Dermis blood vessel endothelial cell (primary cell): ENCODE results near the gene ERLIN1. TPM values are rescaled to one million over a fixed set of nuclear protein-coding genes. Genes with fewer than 3 reads are reported as not detected.
"Not testable (repeated sequence)": the region's sequence is repeated elsewhere in the genome, so short reads cannot be mapped to it uniquely, and the experiment has no call there.

Source experiments
- DNase-seq: peaks from one replicate; pipeline ENCODE4 v3.0.0; 2010
- total RNA-seq: library from RNA; depleted of rRNA; stranded (reverse); fragments of >200 nt; gene quantifications from 2 replicates; pipeline ENCODE4 v1.2.3, GENCODE V29; 2014

ERLIN1 gene
- total RNA-seq, 1 donor from 2014 or later: 32.8 TPM

GRCh38 chr10:100131571-100131970 lies 54.3 kb downstream of the ERLIN1 start:
- no peak for DNase-seq

GRCh38 chr10:100130831-100131230 lies 55.0 kb downstream of the ERLIN1 start:
- DNase-seq: no peak

GRCh38 chr10:100129424-100129823 lies 56.4 kb downstream of the ERLIN1 start:
- peak; percentile 62 for DNase-seq

GRCh38 chr10:100128951-100129350 lies 56.9 kb downstream of the ERLIN1 start:
- DNase-seq: no peak

- not testable (repeated sequence) for DNase-seq
These were observed 60.5 kb downstream of the ERLIN1 start for GRCh38 chr10:100125335-100125734.

GRCh38 chr10:100124097-100124496 lies 61.7 kb downstream of the ERLIN1 start:
- DNase-seq: no peak

GRCh38 chr10:100122780-100123179 lies 63.0 kb downstream of the ERLIN1 start:
- no peak for DNase-seq

GRCh38 chr10:100120550-100120949 lies 65.3 kb downstream of the ERLIN1 start:
- no peak for DNase-seq

GRCh38 chr10:100119726-100120125 lies 66.1 kb downstream of the ERLIN1 start:
- DNase-seq: no peak

GRCh38 chr10:100114976-100115770 lies 70.7 kb downstream of the ERLIN1 start:
- DNase-seq: peak; percentile 2

GRCh38 chr10:100114460-100114859 lies 71.4 kb downstream of the ERLIN1 start:
- DNase-seq: no peak

- no peak for DNase-seq
These were observed 76.2 kb downstream of the ERLIN1 start for GRCh38 chr10:100109670-100110069.

- DNase-seq: no peak
These were observed 79.0 kb downstream of the ERLIN1 start for GRCh38 chr10:100106865-100107264.

GRCh38 chr10:100104300-100104699 lies 81.5 kb downstream of the ERLIN1 start:
- no peak for DNase-seq

GRCh38 chr10:100103581-100103980 lies 82.2 kb downstream of the ERLIN1 start:
- DNase-seq: no peak

- DNase-seq: peak; percentile 54
These were observed 84.4 kb downstream of the ERLIN1 start for GRCh38 chr10:100101192-100102076.

GRCh38 chr10:100100651-100101184 lies 85.1 kb downstream of the ERLIN1 start:
- DNase-seq: peak; percentile 58

Other genes starting within 250 kb of the ERLIN1 start
- gene DNMBP, start 176.1 kb downstream of the ERLIN1 start, total RNA-seq: 39.5 and 46.6 TPM in 2 replicates
- gene CPN1, start 104.2 kb downstream of the ERLIN1 start, total RNA-seq: not detected in 2 replicates
- gene CHUK, start 43.6 kb upstream of the ERLIN1 start, total RNA-seq: 28.8 and 35.5 TPM in 2 replicates
- gene CWF19L1, start 81.6 kb upstream of the ERLIN1 start, total RNA-seq: 32.5 and 37.0 TPM in 2 replicates
- gene BLOC1S2, start 100.7 kb upstream of the ERLIN1 start, total RNA-seq: 35.1 and 44.2 TPM in 2 replicates
- gene PKD2L1, start 144.2 kb upstream of the ERLIN1 start, total RNA-seq: not detected in 2 replicates
- 62.3 and 297 TPM in 2 replicates for gene SCD, start 161.2 kb upstream of the ERLIN1 start, total RNA-seq